Mesenchymal stem cell (in vitro differentiated cells and primary cell): ENCODE data around the gene MACROD2.

Experiments used
- DNase-seq: peaks from one replicate; pipeline ENCODE4 v3.0.0-alpha.2; 2013
- H2AFZ ChIP-seq: one replicate; pipeline ENCODE4 v1.6.1; 2013; ENCODE audit warnings: low read depth, mild to moderate bottlenecking, control low read depth, inconsistent platforms, low read length, moderate library complexity
- H2AK5ac ChIP-seq: 2 replicates; pipeline ENCODE4 v1.6.1; 2013; ENCODE audit warnings: low read length, moderate library complexity, mild to moderate bottlenecking, inconsistent platforms; ENCODE audit not compliant: severe bottlenecking
- H2BK120ac ChIP-seq: one replicate; pipeline ENCODE4 v1.6.1; 2013; ENCODE audit warnings: low read depth, mild to moderate bottlenecking, inconsistent platforms, low read length, moderate library complexity
- H2BK12ac ChIP-seq, 2 experiments: one replicate each; pipeline ENCODE4 v1.6.1; 2013; ENCODE audit warnings: inconsistent platforms in 2 of 2, low read length in 2 of 2, mild to moderate bottlenecking in 2 of 2, moderate library complexity in 2 of 2, control low read depth in 1 of 2
- H2BK15ac ChIP-seq: one replicate; pipeline ENCODE4 v1.6.1; 2013; ENCODE audit warnings: mild to moderate bottlenecking, low read depth, inconsistent platforms; ENCODE audit not compliant: poor library complexity, severe bottlenecking
- H2BK5ac ChIP-seq: 2 replicates; pipeline ENCODE4 v1.6.1; 2013; ENCODE audit warnings: low read depth, mild to moderate bottlenecking, low read length, control low read depth, inconsistent platforms; ENCODE audit not compliant: poor library complexity, severe bottlenecking
- H3K14ac ChIP-seq, 2 experiments: one replicate each; pipeline ENCODE4 v1.6.1; 2013; ENCODE audit warnings: inconsistent platforms in 2 of 2, low read length in 2 of 2, control low read depth in 1 of 2, mild to moderate bottlenecking in 1 of 2, moderate library complexity in 1 of 2
- H3K18ac ChIP-seq, 2 experiments: one replicate each; pipeline ENCODE4 v1.6.1; 2013; ENCODE audit warnings: inconsistent platforms in 2 of 2, low read length in 2 of 2, control low read depth in 1 of 2, low read depth in 1 of 2, mild to moderate bottlenecking in 1 of 2
- H3K23ac ChIP-seq, 2 experiments: one replicate each; pipeline ENCODE4 v1.6.1; 2013; ENCODE audit warnings: inconsistent platforms in 2 of 2, low read length in 2 of 2, mild to moderate bottlenecking in 2 of 2, moderate library complexity in 2 of 2, control low read depth in 1 of 2
- H3K27ac ChIP-seq: 2 replicates; pipeline ENCODE4 v1.5.1; 2013; ENCODE audit warnings: mild to moderate bottlenecking, moderate library complexity, low read length, control low read depth, inconsistent platforms; ENCODE audit not compliant: poor library complexity, severe bottlenecking
- H3K27me3 ChIP-seq, 2 experiments: 2 replicates each; pipeline versions ENCODE4 v1.6.1 to v1.7.0; 2013; ENCODE audit warnings: low read length in 2 of 2, mild to moderate bottlenecking in 2 of 2, moderate library complexity in 2 of 2, control low read depth in 1 of 2, inconsistent platforms in 1 of 2; ENCODE audit not compliant: control insufficient read depth in 1 of 2, insufficient read depth in 1 of 2
- H3K36me3 ChIP-seq, 2 experiments: 2 replicates each; pipeline versions ENCODE4 v1.6.1 to v1.7.0; 2013; ENCODE audit warnings: low read length in 2 of 2, control low read depth in 1 of 2, inconsistent platforms in 1 of 2, low read depth in 1 of 2, mild to moderate bottlenecking in 1 of 2; ENCODE audit not compliant: insufficient read depth in 2 of 2, control insufficient read depth in 1 of 2
- H3K4ac ChIP-seq, 2 experiments: one replicate each; pipeline ENCODE4 v1.6.1; 2013; ENCODE audit warnings: inconsistent platforms in 2 of 2, low read length in 2 of 2, mild to moderate bottlenecking in 2 of 2, moderate library complexity in 2 of 2, control low read depth in 1 of 2, low read depth in 1 of 2
- H3K4me1 ChIP-seq: 2 replicates; pipeline ENCODE4 v1.6.1; 2013; ENCODE audit warnings: low read depth, low read length, control low read depth; ENCODE audit not compliant: control insufficient read depth, insufficient read depth
- H3K4me2 ChIP-seq: 2 replicates; pipeline ENCODE4 v1.6.1; 2013; ENCODE audit warnings: low read length, mild to moderate bottlenecking, inconsistent platforms; ENCODE audit not compliant: poor library complexity, severe bottlenecking
- H3K4me3 ChIP-seq, 2 experiments: 2 replicates each; pipeline versions ENCODE4 v1.5.1 to v1.7.0; 2013; ENCODE audit warnings: low read length in 2 of 2, mild to moderate bottlenecking in 2 of 2, control low read depth in 1 of 2, low read depth in 1 of 2; ENCODE audit not compliant: insufficient read depth in 1 of 2
- H3K79me1 ChIP-seq: replicated peaks from 2 replicates; pipeline ENCODE4 v1.6.1; 2013; ENCODE audit warnings: mild to moderate bottlenecking, control low read depth, low read length, inconsistent platforms; ENCODE audit not compliant: poor library complexity, severe bottlenecking
- H3K9ac ChIP-seq: 2 replicates; pipeline ENCODE4 v1.7.0; 2013; ENCODE audit warnings: mild to moderate bottlenecking, low read length, moderate library complexity
- H3K9me3 ChIP-seq: 2 replicates; pipeline ENCODE4 v1.7.0; 2013; ENCODE audit warnings: mild to moderate bottlenecking, low read length; ENCODE audit not compliant: control insufficient read depth
- H4K8ac ChIP-seq: one replicate; pipeline ENCODE4 v1.6.1; 2013; ENCODE audit warnings: inconsistent platforms, mild to moderate bottlenecking, low read length, moderate library complexity
- H4K91ac ChIP-seq: one replicate; pipeline ENCODE4 v1.6.1; 2013; ENCODE audit warnings: mild to moderate bottlenecking, low read length, inconsistent platforms
- WGBS: methylation state at CpG from one replicate; pipeline ENCODE4 v1.1.7; 2013; ENCODE audit warnings: mixed read lengths; 5-methylcytosine and 5-hydroxymethylcytosine counted together

The MACROD2 gene

GRCh38 chr20:13960525-13960924, 34.8 kb upstream of the MACROD2 start:
- no peak overlapping the region for H3K9ac ChIP-seq
- H3K4me1 ChIP-seq, result no peaks in the 10 kb centered on the region
- no peak overlapping the region for H2BK15ac ChIP-seq
- H3K23ac ChIP-seq, result no peak overlapping the region
- no peaks in the 10 kb centered on the region for H3K79me1 ChIP-seq
- no peak overlapping the region for H3K27ac ChIP-seq
- no peak overlapping the region for H2BK12ac ChIP-seq
- no peak overlapping the region for H2BK120ac ChIP-seq
- H3K4me3 ChIP-seq, result no peak overlapping the region
- H3K36me3 ChIP-seq, result no peaks in the 10 kb centered on the region
- no peak overlapping the region for H3K14ac ChIP-seq
- no peak overlapping the region for H4K8ac ChIP-seq
- no peak for DNase-seq
- no peak overlapping the region for H2AK5ac ChIP-seq
- H4K91ac ChIP-seq, result no peak overlapping the region
- no peak overlapping the region for H3K18ac ChIP-seq
- H2AFZ ChIP-seq, result no peak overlapping the region
- no peaks in the 10 kb centered on the region for H3K9me3 ChIP-seq
- no peak overlapping the region for H3K4me2 ChIP-seq
- WGBS, result 58% methylated on average over 1 of the region's 3 CpGs
- no peak overlapping the region for H2BK5ac ChIP-seq
- H3K4ac ChIP-seq, result no peak overlapping the region
- no peaks in the 10 kb centered on the region for H3K27me3 ChIP-seq

- Histone ChIP-seq H2BK5ac (no peak overlapping the region), H3K36me3 (no peaks in the 10 kb centered on the region), H3K9me3 (peaks cover 14% of the 10 kb centered on the region), H2BK12ac (no peak overlapping the region), H3K14ac (no peak overlapping the region), H3K27me3 (no peaks in the 10 kb centered on the region), H3K4ac (no peak overlapping the region), H3K4me3 (no peak overlapping the region), H2AK5ac (no peak overlapping the region), H3K9ac (no peak overlapping the region), H3K27ac (no peak overlapping the region), H3K4me1 (no peaks in the 10 kb centered on the region), H2AFZ (no peak overlapping the region), H4K91ac (no peak overlapping the region), H3K79me1 (no peaks in the 10 kb centered on the region), H4K8ac (no peak overlapping the region), H3K4me2 (no peak overlapping the region), H3K18ac (no peak overlapping the region), H2BK15ac (no peak overlapping the region), H3K23ac (no peak overlapping the region), H2BK120ac (no peak overlapping the region)
- WGBS, result 63% methylated on average over 4 of the region's 4 CpGs
- DNase-seq, result no peak
These were observed 11.1 kb upstream of the MACROD2 start for GRCh38 chr20:13984211-13984610.

DNA sequence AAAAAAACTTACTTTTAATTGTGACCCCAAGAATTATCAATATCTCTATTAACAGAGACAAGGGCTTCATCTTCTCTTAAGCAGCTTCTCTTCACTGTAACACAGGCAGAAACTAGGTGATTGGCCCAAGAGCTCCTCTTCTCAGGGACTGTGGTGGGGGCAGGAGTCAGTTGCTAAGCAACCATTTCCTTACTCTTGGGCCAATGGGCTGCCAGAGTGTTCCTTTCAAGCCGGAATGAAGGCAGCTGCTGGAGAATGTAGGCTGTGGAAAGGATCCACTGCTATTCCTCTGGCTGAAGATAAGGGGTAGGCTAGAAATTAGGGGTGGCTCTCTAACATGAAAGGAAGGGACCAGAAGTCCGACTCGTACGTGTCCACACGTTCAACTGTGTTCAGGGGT, 4.9 kb upstream of the MACROD2 start, which contains the start of gene SEL1L2:
Gene SEL1L2, minus strand, starts transcription at position 150 of the 400 bp plus-strand sequence. Its CDS starts 80 bp downstream, at position 70.
- Histone ChIP-seq H3K18ac (no peak within 1 kb of the TSS), H3K4me3 (no peak within 1 kb of the TSS), H3K36me3 (no peaks in the 10 kb centered on the region), H3K9me3 (peaks cover 39% of the 10 kb centered on the region), H2AK5ac (no peak within 1 kb of the TSS), H3K23ac (no peak within 1 kb of the TSS), H2AFZ (no peak within 1 kb of the TSS), H3K27ac (no peak within 1 kb of the TSS), H2BK15ac (no peak within 1 kb of the TSS), H3K4ac (no peak within 1 kb of the TSS), H2BK12ac (no peak within 1 kb of the TSS), H3K79me1 (no peaks in the 10 kb centered on the region), H4K8ac (no peak within 1 kb of the TSS), H4K91ac (no peak within 1 kb of the TSS), H3K4me1 (peaks cover 2% of the 10 kb centered on the region), H3K27me3 (no peaks in the 10 kb centered on the region), H3K14ac (no peak within 1 kb of the TSS), H3K4me2 (no peak within 1 kb of the TSS), H2BK5ac (no peak within 1 kb of the TSS), H2BK120ac (no peak within 1 kb of the TSS), H3K9ac (no peak within 1 kb of the TSS)
- no peak for DNase-seq
- WGBS, result 14% methylated on average over 1 of the region's 5 CpGs

DNA sequence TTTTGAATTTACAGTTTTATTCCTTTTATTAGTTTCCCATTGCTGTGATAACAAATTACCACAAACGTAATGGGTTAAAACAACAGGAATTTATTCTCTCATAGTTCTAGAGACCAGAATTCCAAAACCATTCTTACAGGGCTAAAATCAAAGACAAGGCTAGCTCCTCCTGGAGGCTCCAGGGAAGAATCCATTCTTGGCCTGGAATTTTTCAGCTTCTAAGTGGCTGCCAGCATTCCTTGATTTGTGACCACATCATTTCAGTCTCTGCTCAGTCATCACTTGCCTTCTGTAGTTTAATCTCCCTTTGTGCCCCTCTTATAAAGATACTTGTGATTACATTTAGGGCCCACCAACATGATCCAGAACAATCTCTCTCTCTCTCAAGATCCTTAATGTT, 4.0 kb upstream of the MACROD2 start:
- H3K4me2 ChIP-seq, result no peak overlapping the region
- no peak overlapping the region for H2BK12ac ChIP-seq
- no peak overlapping the region for H3K23ac ChIP-seq
- no peak overlapping the region for H3K9ac ChIP-seq
- H3K79me1 ChIP-seq, result no peaks in the 10 kb centered on the region
- peaks cover 36% of the 10 kb centered on the region for H3K9me3 ChIP-seq
- no peak overlapping the region for H2AFZ ChIP-seq
- no peak for DNase-seq
- H3K27ac ChIP-seq, result no peak overlapping the region
- no peak overlapping the region for H2AK5ac ChIP-seq
- 81% methylated on average over 1 of the region's 1 CpG for WGBS
- H3K14ac ChIP-seq, result no peak overlapping the region
- peaks cover 2% of the 10 kb centered on the region for H3K4me1 ChIP-seq
- no peaks in the 10 kb centered on the region for H3K36me3 ChIP-seq
- no peak overlapping the region for H2BK5ac ChIP-seq
- no peak overlapping the region for H2BK15ac ChIP-seq
- H2BK120ac ChIP-seq, result no peak overlapping the region
- no peak overlapping the region for H3K4ac ChIP-seq
- no peak overlapping the region for H3K4me3 ChIP-seq
- no peak overlapping the region for H3K18ac ChIP-seq
- H4K8ac ChIP-seq, result no peak overlapping the region
- H4K91ac ChIP-seq, result no peak overlapping the region
- H3K27me3 ChIP-seq, result no peaks in the 10 kb centered on the region
